MM.1S (cell line): ENCODE results near the gene DHX38.

Source experiments
- EZH2 ChIP-seq: fragments of 300-600 bp; sonication (generic); optimal IDR thresholded peaks from 2 replicates; pipeline ENCODE3; 2017; ENCODE audit warnings: low read depth, mild to moderate bottlenecking, antibody characterized with exemption, low read length, mixed read lengths
- EZH2phosphoT487 ChIP-seq: fragments of 300-600 bp; sonication (generic); IDR thresholded peaks from 2 replicates; pipeline ENCODE4 v1.6.1; 2018; ENCODE audit warnings: antibody characterized with exemption, low read length
- TF ChIP-seq, protein P1 (sequence below): fragments of 300-600 bp; sonication (generic); IDR thresholded peaks from 2 replicates; pipeline ENCODE4 v1.5.1; 2016; ENCODE audit warnings: antibody characterized with exemption, low read length, mixed read lengths

DNA sequence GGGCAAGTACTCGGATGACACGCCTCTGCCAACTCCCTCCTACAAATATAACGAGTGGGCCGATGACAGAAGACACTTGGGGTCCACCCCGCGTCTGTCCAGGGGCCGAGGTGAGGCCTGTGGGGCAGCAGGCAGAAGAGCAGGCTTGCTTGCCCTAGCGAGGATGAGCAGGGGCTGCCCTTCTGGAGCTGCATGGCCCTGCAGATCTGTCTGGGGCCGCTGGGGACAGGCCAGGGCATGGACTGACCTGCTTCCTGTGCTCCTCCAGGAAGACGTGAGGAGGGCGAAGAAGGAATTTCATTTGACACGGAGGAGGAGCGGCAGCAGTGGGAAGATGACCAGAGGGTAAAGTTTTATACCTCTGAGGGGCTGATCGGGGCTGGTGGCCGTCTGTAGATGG lies 5.3 kb downstream of the DHX38 start:
- TF ChIP-seq, protein P1, sequence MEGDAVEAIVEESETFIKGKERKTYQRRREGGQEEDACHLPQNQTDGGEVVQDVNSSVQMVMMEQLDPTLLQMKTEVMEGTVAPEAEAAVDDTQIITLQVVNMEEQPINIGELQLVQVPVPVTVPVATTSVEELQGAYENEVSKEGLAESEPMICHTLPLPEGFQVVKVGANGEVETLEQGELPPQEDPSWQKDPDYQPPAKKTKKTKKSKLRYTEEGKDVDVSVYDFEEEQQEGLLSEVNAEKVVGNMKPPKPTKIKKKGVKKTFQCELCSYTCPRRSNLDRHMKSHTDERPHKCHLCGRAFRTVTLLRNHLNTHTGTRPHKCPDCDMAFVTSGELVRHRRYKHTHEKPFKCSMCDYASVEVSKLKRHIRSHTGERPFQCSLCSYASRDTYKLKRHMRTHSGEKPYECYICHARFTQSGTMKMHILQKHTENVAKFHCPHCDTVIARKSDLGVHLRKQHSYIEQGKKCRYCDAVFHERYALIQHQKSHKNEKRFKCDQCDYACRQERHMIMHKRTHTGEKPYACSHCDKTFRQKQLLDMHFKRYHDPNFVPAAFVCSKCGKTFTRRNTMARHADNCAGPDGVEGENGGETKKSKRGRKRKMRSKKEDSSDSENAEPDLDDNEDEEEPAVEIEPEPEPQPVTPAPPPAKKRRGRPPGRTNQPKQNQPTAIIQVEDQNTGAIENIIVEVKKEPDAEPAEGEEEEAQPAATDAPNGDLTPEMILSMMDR = no peak
- TF ChIP-seq EZH2phosphoT487 = no peak
- no peak for TF ChIP-seq EZH2
